Left cardiac atrium (tissue), 4 donors: Measurements from ENCODE around the gene CDK3. TPM values are rescaled to one million over a fixed set of nuclear protein-coding genes. Genes with fewer than 3 reads are reported as not detected.

ENCODE experiments used
- ATAC-seq, 2 donors: fragments of 200-7000 bp; cut with Tn5 transposase; one replicate each; pipeline ENCODE4 v1.9.1; 2020; ENCODE audit warnings: mild to moderate bottlenecking in 2 of 2, moderate library complexity in 2 of 2
- DNase-seq: peaks from one replicate; pipeline ENCODE4 v3.0.0-alpha.2; 2020
- intact Hi-C, 2 donors: fragments of 100-400 bp; cut with DNase I; formaldehyde crosslinking; loops; one replicate each; pipeline versions ENCODE4 v1.14.1 to v1.15.1; 2022 to 2023
- total RNA-seq, 2 donors: library from RNA; stranded (reverse); fragmentation: NEBNext Ultra II Directional; extraction: Animal tissue kit (Norgen Biotek cat#: 25700); gene quantifications; one replicate each; pipeline ENCODE4 v1.2.1, GENCODE V29; 2021
- donor health status: DM: no; HTN: yes; CAD: no.
- donor health status: DM: no; HTN: yes; CAD: no; lungs with severe emphysema.
- donor health status: DM: yes; HTN: yes; CAD: no.
- donor health status: Dilated cardiomyopathy.

Gene CDK3
- total RNA-seq, 2 donors from 2014 or later: 3.5 to 3.9 TPM

DNA sequence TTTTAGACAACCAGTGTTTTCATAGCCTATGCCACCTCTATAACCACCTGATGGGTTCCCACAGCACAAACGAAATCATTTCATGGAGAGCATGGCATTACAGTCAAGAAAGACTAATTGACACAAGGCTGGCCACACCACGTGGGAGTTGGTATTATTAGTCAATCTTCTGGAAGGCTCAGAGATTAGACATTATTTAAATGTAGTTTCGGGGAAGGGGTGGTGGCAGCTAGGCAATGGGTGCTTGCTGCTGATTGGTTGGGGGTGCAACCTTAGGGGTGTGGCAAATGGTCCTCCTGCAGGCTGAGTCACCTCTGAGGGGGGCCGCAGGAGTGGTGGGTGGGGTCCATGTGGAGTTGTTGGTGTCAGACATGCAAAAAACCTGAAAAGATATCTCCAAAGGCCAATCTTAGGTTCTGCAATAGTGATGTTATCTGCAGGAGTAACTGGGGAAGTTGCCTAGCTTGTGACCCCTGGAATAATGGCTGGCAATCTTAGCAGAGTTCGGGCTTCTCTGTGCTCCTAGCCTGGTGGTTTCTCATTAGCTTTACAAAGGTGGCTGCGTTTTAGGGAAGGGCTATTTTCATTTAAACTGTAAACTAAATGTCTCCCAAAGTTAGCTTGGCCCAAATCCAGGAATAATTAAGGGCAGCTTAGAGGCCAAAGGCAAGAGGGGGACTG, 17.0 kb upstream of the CDK3 start:
- ATAC-seq (peak in 1 of 2 donors; percentile 27), DNase-seq (peak; percentile 51)
- intact Hi-C loops: no loop called here

DNA sequence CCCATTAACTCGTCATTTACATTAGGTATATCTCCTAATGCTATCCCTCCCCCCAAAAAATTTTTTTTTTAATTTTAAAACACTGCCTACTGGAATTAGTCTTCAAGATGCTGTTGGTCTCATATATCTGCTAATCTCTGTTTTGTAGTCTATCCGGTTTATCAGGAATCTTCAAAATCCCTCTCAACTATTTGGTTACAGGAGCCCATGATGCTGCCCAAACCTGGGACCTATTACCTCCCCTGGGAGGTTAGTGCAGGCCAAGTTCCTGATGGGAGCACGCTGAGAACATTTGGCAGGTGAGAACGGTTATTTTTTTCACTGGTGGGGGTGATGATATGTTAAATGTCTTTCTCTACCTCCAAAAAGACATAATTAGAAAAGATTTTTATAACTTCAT, 14.7 kb upstream of the CDK3 start:
- DNase-seq: no peak
- intact Hi-C loops: no loop called here
- ATAC-seq: no peak

DNA sequence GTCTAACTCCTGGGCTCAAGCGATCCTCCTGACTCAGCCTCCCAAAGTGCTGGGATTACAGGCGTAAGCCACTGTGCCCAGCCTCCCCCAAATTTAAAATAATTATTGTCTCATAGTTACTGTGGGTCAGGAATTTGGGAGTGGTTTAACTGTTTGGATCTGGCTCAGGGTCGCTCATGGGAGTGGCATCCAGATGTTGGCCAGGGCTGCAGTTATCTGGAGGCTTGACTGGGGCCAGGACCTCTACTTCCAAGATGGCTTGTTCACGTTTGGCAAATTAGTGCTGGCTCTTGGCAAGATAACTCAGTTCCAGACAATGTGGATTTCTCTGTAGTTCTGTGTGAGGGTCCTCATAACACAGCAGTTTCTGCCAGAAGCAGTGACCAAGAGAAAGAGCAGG, 13.6 kb upstream of the CDK3 start:
- intact Hi-C loops: no loop called here
- no peak for DNase-seq
- no peak for ATAC-seq

DNA sequence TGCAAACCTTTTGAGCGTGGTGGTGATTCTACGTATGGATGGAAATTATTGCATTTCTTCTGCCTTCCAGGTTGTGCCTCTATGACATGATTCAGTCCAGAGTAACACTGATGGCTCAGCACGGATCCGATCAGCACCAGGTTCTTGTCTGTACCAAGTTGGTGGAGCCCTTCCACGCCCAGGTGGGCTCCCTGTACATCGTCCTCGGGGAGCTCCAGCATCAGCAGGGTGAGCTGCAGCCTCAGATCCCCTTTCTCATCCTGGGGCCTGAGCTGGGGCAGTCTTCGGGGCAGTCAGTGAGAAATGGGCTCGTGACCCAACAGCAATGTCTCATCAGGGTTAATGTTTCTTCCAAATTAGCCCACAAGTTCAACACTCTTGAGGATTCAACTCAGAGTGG, 9.3 kb upstream of the CDK3 start:
- intact Hi-C loops: no loop called here
- DNase-seq: no peak
- ATAC-seq: no peak

DNA sequence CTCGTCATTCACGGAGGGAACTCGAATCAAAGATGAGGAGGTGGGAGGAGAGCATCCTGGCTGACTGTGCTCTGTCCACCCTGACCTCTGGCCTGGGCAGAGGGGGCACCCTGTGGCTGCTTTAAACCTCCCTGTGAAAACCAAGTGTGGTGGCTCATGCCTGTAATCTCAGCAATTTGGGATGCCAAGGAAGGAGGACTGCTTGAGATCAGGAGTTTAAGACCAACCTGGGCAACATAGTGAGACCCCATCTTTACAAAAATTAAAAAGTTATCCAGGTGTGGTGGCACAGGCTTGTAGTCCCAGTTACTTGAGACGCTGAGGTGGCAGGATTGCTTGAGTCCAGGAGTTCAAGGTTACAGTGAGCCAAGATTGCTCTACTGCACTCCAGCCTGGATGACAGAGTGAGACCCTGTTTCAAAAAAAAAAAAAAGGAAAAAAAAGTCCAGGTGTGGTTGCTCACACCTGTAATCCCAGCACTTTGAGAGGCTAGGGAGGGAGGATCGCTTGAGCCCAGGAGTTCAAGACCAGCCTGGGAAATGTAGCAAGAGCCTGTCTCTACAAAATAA, 5.8 kb upstream of the CDK3 start:
- intact Hi-C loops: no loop called here
- DNase-seq (no peak), ATAC-seq (no peak)

DNA sequence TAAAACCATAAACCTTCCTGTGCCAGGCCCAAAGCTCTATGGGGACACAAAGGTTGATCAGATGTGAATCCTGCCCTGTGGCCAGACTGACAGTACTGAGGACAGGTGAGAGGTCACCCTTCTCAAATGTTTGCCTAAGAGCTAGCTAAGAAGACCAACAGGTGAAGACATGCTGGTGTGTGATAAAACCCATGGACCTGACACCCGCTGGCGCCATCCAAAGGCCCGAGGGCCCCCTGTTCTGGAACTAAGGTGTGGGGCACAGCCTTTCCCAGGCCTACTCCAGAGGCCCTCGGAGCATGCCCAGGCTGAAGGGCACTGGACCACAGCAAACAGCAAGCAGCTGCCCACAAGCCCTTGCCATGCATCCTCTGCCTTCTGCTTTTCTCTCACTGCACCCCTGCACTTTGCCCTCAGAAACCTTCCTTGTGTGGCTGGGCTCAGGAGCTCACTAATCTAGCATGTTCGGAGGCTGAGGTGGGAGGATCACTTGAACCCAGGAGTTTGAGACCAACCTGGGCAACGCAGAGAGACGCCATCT, 5.2 kb upstream of the CDK3 start:
- DNase-seq: no peak
- no peak for ATAC-seq
- intact Hi-C loops: no loop called here

DNA sequence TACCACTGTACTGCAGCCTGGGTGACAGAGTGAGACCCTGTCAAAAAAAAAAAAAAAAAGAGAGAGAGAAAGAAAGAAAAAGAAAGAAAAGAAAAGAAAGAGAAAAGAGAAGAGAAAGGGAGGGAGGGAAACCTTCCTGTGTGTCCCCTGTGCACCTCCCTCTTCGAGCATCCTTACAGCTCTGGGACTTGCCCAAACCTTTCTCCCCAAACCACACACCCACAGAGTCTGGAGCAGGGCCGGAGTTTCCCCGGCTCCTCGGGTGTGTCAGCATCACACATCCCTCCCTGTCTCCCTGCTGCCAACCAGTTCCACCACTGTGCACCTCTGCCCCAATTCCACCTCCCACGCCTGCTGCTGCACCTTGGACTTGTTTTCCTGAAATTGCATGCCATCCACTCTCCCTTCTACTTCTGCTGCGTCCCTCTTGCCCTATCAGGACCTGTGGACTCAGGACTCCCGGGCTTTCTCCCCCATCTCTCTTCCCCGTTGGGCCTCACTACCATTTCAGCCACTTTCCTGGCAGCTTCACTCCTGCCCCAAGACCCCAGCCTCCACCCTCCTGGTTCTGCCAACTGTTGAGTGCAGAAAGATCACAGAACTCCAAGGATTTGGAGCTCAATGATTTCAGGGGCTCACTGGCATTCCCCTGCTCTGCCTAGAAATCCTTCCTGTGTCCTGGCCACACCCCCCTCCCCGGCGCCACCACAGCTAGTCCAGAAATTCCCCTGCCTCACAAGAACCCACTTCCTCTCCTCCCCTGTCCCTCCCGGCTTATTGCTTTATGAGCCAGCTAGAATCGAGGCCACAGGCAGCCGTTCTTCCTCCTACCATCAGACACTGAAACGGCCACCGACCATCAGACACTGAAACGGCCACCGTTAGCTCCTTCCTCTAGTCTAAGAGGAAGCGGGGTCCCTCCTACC, 3.7 kb upstream of the CDK3 start:
- ATAC-seq: peak in 1 of 2 donors; percentile 70
- intact Hi-C loops: no loop called here
- DNase-seq: no peak

DNA sequence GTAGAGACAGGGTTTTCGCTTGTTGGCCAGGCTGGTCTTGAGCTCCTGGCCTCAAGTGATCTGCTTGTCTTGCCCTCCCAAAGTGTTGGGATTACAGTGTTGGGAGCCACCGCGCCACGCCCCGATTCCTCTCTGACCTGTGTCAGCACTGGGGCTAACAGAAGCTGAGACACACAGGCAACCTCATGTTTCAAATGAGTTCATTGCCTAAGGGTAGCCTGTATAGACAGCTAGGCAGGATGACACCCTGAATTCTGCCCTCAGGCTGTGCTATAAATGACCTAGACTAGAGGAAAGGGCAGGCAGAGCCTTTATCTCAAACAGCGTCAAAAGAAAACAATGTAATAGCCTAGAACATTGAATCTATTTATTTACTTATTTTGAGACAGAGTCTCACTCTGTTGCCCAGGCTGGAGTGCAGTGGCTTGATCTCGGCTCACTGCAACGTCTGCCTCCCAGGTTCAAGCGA, 2.3 kb upstream of the CDK3 start:
- intact Hi-C loops: no loop called here
- ATAC-seq (no peak), DNase-seq (no peak)

DNA sequence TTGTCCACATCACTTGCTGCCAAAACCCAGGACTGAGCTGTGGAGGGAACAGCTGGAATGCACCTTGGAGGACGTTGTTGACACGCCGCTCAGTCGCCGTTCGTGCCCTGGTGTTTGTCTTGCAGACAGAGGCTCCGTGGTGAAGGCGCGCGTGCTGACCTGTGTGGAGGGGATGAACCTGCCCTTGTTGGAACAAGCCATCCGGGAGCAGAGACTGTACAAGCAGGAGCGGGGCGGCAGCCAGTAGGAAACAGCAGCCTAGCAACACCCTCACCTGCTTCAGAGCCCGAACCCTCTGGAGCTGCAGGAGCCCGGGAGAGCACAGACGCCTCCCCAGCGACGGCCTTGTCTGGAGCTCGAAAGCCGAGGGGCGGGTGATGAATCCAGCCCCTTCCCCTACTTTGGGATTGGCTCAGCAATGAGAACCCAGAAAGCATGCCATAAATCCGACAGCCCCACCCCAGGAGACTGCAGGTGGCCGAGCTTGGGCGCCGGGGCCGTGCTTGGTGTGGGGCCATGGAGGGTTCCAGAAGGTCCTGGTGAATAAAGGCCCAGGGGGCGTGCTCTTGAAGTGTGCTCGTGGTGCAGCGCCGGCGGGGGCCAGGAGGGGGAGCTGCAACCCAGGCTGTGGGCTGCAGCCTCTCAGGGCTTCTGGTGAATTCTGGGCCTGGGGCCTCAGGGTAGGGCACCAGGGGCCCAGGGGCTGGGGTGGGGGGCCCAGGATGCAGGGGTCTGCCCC, 470 bp upstream of the CDK3 start:
- ATAC-seq (peak in 1 of 2 donors; percentile 18), DNase-seq (peak; percentile 38)
- intact Hi-C loops: no loop called here

DNA sequence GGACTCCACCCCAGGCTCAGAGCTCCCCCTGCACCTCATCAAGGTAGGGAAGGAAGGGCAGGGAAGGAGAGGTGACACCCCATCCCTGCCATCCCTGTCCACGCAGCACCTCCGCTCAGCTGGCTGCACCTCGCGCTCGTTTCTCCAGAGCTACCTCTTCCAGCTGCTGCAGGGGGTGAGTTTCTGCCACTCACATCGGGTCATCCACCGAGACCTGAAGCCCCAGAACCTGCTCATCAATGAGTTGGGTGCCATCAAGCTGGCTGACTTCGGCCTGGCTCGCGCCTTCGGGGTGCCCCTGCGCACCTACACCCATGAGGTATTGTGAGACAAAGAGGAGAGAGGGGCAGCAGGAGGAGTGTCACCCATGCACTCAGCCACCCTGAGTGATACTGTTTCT, 1.4 kb downstream of the CDK3 start:
- intact Hi-C loops: no loop called here
- DNase-seq (peak; percentile 15), ATAC-seq (no peak)

DNA sequence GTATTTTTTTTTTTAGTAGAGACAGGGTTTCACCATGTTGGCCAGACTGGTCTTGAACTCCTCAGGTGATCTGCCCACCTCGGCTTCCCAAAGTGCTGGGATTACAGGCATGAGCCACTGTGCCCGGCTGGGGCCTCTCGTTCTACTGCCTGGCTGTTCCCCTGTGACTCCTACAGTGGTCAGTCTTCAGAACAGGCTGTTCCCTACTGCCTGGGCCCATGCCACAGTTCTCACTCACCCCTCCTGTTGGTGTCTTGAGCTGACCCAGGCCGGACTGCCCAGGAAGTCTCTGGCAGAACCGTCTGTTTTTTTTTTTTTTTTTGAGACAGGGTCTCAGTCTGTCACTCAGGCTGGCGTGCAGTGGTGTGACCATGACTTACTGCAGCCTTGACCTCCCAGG, 3.3 kb downstream of the CDK3 start:
- DNase-seq: no peak
- no peak for ATAC-seq
- intact Hi-C loops: no loop called here

DNA sequence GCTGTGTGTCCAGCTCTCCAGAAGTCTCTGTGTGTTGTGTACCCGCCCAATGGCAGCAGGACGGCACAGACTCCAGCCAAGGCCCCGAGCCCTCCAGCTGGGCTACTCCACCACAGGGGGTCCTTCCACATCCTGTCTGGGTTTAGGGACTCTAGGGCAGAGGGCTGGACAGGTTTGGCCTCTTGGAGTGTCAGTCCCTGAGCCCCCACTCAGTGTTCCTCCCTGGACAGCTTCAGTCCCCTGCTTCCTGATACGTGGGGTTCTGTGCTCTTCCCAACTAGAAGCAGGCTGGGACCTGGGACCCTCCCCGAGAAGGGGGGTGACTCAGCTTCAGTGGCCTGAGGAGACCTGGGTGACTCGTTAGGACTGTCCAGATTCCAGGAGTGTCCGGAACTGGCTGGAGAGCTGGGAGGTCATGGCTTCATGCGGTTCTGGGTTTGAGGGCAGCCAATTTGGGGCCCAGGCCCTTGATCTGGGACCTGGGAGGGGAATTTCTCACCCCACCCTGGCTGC, 4.2 kb downstream of the CDK3 start:
- ATAC-seq (peak in 1 of 2 donors; percentile 4), DNase-seq (no peak)
- intact Hi-C loops: loop anchor here in 1 of 2 donors (5.0 kb wide), 1 partner anchor 98 kb away; no protein-coding TSS in a partner anchor

DNA sequence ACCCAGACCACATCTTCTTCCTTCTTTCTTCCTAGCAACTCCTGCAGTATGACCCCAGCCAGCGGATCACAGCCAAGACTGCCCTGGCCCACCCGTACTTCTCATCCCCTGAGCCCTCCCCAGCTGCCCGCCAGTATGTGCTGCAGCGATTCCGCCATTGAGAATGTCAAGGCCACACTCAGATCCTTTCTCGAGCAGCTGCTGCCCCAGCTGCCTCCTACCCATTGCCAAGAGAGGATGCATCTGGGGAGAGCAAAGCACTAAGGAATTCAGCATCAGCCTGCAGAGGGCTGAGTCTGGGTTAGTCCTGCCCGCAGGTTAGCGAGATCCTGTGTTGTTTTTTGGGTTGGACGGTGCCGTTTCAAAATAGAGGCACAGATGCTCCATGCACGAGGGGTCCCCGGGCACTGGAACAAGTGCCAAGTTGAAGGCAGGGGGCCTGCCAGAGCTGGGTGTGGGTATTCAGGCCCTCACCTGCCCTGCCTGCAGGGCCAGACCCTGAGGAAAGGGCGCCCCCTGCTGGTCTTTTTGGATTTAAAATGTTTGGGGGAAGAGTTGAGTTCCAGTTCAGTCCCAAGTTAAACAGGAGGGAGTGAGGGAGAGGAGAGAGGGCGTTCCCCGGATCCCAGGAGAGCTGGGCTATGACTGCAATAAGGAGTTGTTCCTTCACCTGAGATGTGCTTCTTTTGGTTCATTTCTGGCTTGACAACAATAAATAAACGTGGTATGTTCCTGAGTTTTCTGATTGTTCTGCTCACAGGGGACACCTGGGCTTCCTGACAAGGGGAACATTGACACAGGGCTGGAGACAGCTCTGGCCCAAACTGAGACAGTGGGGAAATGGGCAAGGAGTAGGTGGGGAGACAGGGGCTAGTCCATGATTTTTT, 4.9 kb downstream of the CDK3 start:
- peak; percentile 66 to 74 for ATAC-seq
- intact Hi-C loops: loop anchor here (2.0 to 5.0 kb wide), 2 partner anchors 98 to 101 kb away; partner anchors contain the start of gene MRPL38 (in 1 of the 2)
- peak; percentile 82 for DNase-seq

DNA sequence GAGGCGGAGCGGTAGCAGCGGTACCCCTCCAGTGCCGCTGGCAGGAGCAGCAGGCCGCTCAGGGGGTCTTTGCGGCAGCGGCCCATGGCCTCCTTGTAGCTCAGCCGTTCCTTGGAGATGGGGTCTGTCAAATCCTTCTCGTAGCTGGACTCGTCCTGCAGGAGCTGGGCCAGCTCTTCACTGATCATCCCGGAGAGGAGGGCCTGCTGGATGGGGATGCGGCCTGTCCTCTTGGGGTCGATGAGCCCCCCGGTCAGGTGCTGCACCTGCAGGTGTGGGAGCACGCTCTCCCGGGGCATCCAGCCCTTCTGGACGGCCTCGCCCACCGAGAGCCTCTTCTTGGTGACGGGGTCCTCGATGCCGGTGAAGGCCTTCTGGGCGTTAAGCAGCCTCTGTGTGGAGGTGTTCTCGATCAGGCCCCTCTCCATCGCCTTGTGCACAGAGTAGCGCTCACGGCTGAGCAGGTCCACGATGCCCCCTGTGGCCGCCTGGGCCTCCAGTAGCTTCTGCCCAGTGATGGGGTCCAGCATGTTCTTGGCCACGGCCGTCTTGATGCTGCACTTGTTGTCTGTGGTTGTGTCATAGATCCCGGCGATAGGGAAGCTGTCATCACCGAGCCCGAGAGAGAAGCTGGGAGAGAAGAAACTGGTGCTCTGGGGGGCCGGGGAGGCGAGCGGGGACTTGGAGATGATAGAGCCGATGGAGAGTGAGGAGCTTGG, 6.6 kb downstream of the CDK3 start:
- no peak for ATAC-seq
- no peak for DNase-seq
- intact Hi-C loops: loop anchor here (2.0 to 5.0 kb wide), 2 partner anchors 100 to 102 kb away; partner anchors contain the start of gene MRPL38 (in 1 of the 2)

DNA sequence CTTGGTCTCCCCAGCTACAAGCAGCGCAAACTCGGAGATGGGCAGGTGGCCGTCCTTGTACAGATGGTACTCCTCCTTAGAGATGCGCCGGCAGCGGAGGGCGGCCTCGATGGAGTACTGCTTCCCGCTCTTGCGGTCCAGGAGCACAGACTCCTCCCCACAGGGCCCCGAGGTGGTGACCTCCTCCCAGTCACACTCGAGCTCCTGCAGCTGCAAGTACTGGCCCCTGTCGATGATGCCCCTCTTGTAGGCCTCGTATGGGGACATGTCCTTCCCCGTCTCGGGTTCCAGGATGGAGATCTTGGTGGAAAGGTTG, 7.2 kb downstream of the CDK3 start:
- DNase-seq: no peak
- intact Hi-C loops: loop anchor here (2.0 to 5.0 kb wide), 2 partner anchors 101 to 103 kb away; partner anchors contain the start of gene MRPL38 (in 1 of the 2)
- ATAC-seq: no peak

DNA sequence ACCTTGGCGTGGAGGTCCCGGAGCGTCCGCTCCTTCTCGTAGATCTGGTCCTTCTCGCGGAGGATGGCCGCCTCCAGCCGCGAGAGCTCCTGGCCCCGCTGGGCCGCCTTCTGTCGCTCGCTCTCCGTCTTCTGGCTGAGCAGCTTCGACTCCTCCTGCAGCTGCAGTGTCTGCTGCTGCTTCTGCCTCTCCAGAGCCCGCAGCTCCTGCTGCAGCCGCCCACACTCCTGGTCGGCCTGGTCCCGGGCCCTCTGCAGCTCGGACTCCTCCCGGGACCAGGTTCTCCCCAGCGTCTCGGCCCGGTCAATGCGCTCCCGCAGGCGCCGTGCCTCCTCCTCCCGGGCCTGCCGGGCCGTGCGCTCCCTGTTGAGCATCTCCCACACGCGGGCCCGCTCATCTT, 7.6 kb downstream of the CDK3 start:
- ATAC-seq (no peak), DNase-seq (no peak)
- intact Hi-C loops: loop anchor here in 1 of 2 donors (5.0 kb wide), 1 partner anchor 101 kb away; no protein-coding TSS in a partner anchor
